Measurements from ENCODE around the gene PPL.

DNA sequence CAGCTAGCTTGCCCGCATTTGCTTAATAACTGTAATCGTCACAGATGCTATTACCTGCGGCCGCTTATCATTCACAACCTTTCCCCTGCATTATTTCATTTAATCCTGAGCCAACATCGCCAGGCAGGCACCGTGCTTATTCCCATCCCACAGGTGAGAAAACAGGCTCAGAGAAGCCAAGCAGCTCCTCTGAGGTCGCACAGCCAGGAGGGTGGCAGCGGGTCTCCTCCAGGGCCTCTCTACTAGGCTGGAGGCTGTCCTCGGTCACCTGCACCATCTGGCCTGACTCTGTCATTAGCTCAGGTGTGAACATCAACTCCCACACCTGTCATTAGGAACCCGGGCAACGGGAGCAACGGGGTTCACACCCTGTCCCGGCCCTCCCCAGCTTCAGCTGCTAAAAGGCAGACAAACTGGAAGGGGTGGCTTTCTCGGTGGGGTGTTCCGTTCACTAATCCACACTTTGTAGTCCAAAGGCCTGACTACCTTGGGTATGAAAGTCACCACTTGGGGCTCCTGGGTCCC lies 3.0 kb downstream of the PPL start:
- TF ChIP-seq, protein P1, sequence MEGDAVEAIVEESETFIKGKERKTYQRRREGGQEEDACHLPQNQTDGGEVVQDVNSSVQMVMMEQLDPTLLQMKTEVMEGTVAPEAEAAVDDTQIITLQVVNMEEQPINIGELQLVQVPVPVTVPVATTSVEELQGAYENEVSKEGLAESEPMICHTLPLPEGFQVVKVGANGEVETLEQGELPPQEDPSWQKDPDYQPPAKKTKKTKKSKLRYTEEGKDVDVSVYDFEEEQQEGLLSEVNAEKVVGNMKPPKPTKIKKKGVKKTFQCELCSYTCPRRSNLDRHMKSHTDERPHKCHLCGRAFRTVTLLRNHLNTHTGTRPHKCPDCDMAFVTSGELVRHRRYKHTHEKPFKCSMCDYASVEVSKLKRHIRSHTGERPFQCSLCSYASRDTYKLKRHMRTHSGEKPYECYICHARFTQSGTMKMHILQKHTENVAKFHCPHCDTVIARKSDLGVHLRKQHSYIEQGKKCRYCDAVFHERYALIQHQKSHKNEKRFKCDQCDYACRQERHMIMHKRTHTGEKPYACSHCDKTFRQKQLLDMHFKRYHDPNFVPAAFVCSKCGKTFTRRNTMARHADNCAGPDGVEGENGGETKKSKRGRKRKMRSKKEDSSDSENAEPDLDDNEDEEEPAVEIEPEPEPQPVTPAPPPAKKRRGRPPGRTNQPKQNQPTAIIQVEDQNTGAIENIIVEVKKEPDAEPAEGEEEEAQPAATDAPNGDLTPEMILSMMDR (IDR thresholded peaks at IDR 0.05) = no peak
- no peak for TF ChIP-seq EP300 (IDR thresholded peaks at IDR 0.05)

Data from tibial nerve (tissue), 4 donors.